Esophagus squamous epithelium (tissue), 4 donors: ENCODE data around the gene ATP8A1.

Experiments used
- POLR2A ChIP-seq, 4 donors: fragments of 450-650 bp; IDR thresholded peaks; one replicate each; pipeline ENCODE4 v1.6.1; 2017; ENCODE audit warnings: antibody characterized with exemption in 4 of 4, mild to moderate bottlenecking in 4 of 4, moderate library complexity in 3 of 4
- TF ChIP-seq, protein P1 (sequence below), 6 experiments: fragments of 450-650 bp in 4 of 6; fragments of 200-600 bp in 2 of 6; sonication (generic) in 2 of 6; IDR thresholded peaks; one replicate each; pipeline ENCODE4 v1.5.1; 2016 to 2019; ENCODE audit warnings: antibody characterized with exemption in 6 of 6, mild to moderate bottlenecking in 4 of 6, moderate library complexity in 4 of 6

DNA sequence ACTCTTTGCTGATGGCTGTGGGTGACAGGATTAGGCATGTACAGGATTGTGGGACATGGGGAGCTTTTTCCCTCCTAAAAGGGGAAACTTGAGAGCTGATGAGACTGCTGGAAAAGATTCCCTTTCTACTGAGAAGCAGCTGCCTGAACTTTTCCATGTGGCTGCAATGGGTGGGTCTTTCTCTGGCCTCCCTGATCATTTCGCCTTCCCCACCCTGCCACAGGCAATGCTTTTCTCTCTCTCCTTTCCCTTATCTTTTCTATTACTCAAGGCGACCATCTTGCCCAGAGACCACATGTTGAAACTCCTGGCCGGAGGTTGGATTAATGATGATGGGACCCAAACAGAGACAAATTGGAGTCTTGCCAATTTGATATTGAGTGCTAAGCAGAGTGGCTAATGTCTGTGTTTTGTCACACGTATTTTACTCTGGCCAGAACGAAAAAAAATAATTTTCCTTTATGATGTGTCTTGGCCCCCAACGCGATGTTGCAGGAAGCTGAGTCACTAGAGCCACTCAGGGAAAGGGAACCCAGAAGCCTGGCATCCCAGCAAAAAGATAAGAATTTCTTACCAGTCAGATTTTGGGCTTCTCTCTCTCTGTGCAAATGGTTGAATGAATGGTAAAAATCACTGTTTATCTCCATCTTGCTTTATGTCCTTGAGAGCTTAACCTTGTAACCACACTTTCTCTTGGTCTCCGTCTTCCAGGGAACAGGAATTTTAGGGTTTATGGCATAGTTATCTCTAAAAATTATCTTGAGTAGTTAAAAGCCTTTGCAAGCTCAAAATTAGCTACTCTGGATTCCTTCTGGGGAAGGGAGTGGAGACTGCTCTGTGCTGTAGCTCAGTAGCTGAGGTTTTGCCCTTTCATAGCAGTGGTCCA lies 19.4 kb upstream of the ATP8A1 start:
- TF ChIP-seq, protein P1, sequence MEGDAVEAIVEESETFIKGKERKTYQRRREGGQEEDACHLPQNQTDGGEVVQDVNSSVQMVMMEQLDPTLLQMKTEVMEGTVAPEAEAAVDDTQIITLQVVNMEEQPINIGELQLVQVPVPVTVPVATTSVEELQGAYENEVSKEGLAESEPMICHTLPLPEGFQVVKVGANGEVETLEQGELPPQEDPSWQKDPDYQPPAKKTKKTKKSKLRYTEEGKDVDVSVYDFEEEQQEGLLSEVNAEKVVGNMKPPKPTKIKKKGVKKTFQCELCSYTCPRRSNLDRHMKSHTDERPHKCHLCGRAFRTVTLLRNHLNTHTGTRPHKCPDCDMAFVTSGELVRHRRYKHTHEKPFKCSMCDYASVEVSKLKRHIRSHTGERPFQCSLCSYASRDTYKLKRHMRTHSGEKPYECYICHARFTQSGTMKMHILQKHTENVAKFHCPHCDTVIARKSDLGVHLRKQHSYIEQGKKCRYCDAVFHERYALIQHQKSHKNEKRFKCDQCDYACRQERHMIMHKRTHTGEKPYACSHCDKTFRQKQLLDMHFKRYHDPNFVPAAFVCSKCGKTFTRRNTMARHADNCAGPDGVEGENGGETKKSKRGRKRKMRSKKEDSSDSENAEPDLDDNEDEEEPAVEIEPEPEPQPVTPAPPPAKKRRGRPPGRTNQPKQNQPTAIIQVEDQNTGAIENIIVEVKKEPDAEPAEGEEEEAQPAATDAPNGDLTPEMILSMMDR (IDR thresholded peaks at IDR 0.05) = no peak
- no peak for TF ChIP-seq POLR2A (IDR thresholded peaks at IDR 0.05)
